Activated CD8-positive, alpha-beta memory T cell treated with anti-CD3 and anti-CD28 coated beads for 36 hours (primary cell): ENCODE data around the gene PLPP4. TPM values are rescaled to one million over a fixed set of nuclear protein-coding genes. Genes with fewer than 3 reads are reported as not detected.

Experiments
- CTCF ChIA-PET: fragments of 350-600 bp; sonication (Branson Sonifier 250); formaldehyde crosslinking; loops from one replicate; lab custom pipeline; 2021; ENCODE audit warnings: antibody characterized with exemption; lab: Charles Lee
- POLR2A ChIA-PET: fragments of 350-600 bp; sonication (Branson Sonifier 250); formaldehyde crosslinking; loops from one replicate; lab custom pipeline; 2021; ENCODE audit warnings: antibody characterized with exemption; lab: Charles Lee
- total RNA-seq, 2 experiments: library from RNA; stranded (reverse); gene quantifications; one replicate each; pipeline ENCODE4 v1.2.3, GENCODE V29; 2021

PLPP4 gene
- total RNA-seq, 2 experiments from 2014 or later = not detected

DNA sequence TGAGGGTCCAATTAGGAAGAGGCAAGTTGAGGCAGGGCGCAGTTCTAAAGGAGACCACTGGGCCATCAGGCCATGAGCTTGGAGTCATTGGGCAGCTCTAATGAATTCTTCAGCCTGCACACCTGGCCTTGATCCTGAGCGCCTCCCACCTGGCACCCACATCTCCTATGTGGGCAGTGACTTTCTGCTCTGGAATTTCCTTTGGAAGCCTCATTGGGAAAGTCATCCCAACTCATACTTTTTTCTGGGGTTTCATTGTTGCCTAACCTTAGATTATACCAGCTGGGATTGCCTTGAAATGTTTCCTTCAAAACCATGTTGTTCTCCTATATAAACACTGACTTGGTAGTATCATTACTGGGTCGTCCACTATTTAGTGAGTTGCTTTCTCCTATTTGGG, 54.1 kb downstream of the PLPP4 start:
- POLR2A ChIA-PET = no interaction called here
- CTCF ChIA-PET = no interaction called here

DNA sequence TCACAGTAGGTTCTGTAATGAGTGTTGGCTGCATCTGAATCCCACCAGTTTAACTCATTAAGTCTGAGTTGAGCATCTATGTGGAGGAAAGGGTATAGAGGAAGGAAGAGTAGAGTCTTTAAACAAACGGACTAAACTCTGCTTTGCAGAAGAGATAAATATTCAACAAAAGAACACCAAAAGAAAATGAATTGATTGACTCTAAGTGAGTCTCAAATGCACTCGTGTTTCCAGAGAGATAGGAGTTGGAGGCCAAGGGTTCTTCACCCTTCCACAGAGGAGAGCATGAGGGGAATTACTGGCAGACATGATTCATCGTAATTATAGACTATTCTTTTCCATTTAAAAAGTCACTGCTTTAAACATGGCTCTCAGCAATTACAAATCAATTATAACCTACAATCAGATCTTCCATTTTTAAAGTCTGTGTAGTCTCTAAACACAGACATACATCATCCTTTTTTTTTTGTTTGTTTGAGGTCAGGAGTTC, 56.3 kb downstream of the PLPP4 start:
- CTCF ChIA-PET = no interaction called here
- POLR2A ChIA-PET = no interaction called here

DNA sequence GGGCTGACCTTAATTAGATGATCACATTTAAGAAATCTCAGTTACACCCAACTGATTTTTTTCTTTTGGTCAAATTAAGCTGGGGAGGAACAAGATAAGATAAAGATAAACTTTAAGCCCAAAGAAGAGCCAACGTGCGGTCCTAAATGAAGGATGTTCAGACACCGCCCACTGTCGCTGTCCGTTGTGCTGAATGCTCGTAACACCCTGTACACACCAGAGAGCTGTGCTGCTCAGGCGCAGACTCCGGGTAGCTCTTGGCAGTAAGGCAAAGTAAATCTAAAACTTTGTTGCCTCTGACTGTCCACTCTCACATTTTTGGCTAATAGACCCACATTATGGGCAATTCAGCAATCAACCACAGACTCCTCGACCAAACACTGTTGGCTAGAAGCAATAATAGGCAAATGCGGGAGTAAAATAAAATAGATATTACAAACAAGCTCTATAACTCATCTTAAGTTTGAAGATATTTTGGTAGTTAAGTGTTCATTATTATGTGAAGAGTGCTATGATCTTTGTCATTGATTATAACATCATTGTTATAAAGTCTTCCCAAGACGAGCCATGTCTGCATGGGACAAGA, 57.1 kb downstream of the PLPP4 start:
- ChIA-PET CTCF (no interaction called here), POLR2A (no interaction called here)

DNA sequence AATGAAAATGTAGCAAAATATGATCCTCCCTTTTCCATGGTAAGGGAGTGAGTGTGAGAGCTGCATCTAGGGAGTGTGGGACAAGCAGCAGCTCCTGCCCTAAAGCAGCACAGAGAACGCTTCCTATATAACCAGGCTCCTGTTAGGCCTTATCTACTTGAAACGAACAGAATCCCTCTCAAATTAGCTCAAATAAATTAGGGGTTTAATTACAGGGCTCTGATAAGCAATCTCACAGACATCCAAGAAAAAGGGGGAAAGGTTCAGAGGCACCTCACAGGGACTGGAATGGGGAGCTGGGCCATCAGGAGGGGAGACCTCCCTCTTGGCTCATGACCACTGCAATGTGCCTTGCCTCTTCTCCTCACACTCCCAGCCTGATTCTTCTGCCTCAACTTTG, 57.9 kb downstream of the PLPP4 start:
- ChIA-PET POLR2A (no interaction called here), CTCF (no interaction called here)

DNA sequence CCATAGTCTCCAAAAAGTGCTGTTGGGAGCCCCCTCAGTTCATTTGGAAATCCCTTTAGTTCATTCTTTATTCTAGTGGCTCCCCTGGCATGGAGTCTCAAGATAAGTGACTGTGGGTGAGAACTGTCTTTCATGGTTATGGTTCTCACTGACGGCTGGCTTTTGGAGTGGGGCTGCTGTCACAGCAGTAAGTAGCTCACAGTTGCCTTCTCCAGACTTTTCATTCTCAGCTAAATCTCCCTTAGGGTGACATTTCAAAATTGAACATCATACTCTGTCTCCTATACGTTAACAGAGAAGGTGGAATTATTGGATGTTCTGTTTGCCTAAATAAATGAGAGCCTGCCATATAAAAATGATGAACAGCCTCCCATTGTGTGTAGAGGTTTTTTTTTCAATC, 58.7 kb downstream of the PLPP4 start:
- ChIA-PET POLR2A (no interaction called here), CTCF (no interaction called here)

DNA sequence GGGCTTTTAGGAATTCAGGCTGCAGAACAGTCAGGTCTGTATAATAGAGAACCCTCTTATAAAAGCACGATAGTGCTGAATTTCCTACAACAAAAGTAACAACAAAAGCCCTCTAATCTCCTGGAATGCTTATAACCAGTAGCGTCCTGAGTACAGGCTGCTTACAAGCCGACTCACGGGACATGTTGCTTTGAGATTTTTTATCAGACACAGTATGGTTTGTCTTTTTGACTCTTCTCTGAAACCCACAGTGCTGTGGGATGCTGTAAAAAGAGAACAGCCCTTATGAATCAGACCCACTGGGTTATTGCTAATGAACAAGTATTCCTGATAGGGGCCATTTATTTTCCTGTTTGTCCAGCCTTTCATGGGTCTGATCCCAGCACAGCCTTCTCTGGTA, 59.4 kb downstream of the PLPP4 start:
- ChIA-PET CTCF (no interaction called here), POLR2A (no interaction called here)

DNA sequence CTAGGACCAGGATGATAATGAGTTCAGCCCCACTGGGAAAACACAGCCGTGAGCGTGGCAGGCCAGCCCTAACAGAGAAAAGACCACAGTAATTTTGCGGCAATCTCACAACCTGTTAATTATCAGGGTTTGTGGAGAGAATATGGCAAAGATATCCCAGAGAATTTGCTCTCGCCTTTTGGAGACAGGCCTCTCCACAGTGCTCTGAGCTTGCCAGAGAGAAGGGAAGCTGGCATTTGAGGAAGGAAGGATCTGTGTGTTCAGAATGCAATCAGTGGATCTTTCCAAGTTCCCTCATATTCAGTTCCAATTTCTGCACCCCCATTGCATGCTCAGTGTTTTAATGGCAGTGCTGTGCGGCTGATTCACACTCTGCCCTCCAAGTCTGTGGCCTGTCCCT, 60.2 kb downstream of the PLPP4 start:
- ChIA-PET POLR2A (no interaction called here), CTCF (no interaction called here)

DNA sequence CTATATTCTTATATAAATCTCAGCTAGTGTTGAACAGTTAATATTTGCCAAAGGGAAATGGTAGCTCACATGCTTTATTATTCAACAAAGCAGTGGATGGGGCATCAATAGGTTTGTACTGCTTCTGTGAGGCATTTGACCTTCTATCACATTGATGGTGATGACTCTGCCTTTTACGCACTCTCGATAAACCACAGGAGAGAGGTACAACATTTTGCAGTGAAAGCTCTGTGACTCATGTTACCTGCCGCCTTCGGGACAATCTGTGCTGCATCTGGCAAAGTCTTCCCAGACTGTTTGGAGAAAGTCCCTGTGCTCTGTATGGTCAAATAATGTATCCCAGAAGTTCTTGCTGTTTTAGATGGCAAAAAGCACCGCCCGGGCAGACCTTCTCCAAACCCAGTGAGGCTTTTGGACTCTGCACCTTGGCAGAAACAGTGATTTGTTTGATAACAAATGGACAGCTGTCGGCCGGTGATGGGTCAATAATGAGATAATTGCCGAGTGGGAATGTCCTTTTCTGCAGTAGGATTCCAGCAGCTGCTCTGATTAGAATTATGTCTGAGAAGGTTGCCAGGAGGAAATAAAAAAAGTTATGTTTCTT, 61.0 kb downstream of the PLPP4 start:
- CTCF ChIA-PET = no interaction called here
- POLR2A ChIA-PET = no interaction called here

DNA sequence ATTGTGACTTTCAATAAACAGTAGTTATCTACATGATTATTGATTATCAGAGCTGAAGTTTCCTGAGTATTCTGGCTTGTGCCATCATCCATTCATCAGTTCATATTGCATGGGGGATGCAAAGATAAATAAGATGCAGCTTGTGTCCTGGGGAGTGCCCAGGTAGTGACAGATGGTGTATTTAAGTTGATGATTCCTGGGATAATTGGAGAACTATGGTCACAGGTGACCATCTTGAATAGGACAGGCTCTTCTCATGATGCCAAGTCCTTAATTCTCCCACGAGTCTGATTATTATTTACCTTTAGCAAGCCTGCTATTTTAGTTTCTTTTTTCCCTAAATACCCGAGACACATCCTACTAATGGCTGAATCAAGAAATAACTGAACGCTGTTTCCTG, 64.9 kb downstream of the PLPP4 start:
- ChIA-PET CTCF (no interaction called here), POLR2A (no interaction called here)

DNA sequence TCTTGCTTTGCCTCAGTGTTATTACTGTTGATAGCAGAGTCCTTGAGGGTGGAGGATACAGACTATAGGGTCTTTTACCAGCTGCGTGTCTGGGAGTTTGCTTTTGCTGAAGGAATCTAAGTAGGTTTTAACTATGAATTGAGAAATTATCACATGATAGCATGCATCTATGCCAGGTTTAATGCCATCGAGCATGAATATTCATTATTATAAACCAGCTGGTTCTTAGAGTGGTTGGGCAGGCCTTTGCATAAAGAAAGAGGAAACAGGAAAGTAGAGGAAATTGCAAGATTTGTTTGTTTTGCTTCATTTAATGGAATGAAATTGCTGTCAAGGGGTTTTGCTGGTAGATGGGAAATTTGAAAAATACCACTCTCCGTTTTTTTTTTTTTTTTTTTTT, 70.7 kb downstream of the PLPP4 start:
- ChIA-PET POLR2A (no interaction called here), CTCF (no interaction called here)

DNA sequence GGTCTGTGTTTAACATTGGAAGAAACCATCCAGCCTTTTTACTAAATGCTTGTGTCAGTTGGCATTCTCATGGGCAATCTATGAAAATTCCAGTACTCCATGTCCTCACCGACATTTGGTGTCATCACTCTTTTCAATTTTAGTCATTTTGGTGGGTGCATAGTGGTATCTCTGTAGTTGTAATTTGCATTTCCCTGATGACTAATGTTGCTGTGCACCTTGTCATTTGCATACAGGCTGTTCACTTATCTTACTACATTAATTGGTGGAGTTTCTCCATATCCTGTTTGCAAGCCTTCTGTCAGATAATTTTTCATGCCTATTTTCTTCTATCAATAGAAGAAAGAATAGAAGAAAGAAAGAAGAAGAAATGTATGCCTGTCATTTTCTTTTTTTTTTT, 73.7 kb downstream of the PLPP4 start:
- ChIA-PET POLR2A (no interaction called here), CTCF (no interaction called here)

DNA sequence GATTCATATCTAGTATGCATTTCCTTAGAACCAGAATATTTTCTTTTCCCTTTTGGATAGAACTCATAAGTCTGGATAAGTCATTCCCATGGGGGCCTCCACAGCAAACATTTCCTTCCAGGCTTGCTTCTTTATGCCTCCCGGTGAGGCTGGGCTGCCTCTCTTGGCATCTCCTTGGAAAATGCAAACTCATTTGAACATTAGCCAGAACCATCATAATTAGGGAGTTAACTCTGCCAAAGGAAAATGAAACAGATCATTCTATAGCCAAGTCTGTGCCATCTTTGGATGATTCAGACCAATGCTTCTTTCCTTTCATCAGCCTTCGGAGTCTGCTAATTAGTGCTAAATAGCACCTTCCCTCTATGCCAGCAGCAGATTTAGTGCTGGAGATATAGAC, 81.1 kb downstream of the PLPP4 start:
- CTCF ChIA-PET = no interaction called here
- POLR2A ChIA-PET = no interaction called here

DNA sequence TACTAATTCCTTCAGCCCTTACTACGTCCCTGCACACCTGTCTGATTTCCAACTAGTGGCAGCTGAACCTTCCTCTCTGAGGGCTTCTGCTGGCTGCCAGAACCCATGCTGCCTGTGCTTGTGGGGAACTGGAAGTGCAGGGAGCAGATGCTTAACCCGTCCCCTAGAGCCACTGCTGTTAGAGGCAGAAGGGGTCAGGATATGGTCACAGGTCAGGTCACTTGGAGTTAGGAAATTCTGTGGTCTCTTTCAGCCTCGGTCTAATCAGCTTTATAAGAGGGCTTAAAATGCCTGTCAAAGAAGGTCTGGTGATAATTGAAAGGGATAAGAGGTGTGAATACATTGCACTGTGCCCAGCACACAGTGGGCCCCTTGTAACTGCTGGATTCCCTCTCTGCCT, 82.0 kb downstream of the PLPP4 start:
- POLR2A ChIA-PET = no interaction called here
- CTCF ChIA-PET = no interaction called here

DNA sequence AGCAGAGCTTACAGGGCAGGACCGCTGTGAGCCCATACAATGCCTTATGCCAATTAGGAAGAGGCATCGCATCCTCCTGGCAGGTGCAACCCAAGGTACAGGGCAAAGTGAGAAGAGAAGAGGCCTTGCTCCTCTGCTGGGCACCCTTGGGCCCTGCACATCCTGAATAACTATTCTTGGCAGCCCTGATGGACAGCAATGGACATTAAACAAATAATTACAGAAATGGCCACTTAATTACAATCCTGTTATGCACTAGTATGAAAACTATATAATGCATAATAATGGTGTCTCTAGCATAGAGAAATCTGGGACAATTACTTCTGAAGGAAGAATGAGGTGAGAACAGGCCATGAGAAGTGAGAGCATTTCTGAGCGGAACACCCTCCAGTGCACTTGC, 83.5 kb downstream of the PLPP4 start:
- ChIA-PET POLR2A (no interaction called here), CTCF (no interaction called here)

DNA sequence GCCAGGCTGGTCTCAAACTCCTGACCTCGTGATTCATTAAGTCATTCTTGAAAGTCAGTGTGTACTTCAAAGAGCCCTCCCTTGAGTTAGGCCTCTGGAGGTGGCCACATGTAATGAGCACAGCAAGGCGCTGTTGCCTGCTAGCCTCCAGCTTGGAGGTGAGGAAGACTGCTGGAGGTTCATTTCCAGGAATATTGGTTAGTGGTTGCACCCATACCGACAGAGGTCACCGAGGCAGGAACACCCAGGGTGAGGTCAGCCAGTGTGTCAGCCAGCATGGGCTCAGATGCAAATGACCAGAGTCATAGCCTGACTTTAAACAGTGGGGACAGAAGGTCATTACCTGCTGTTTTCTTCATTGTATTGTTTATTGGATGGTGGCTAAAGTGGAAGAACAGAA, 85.0 kb downstream of the PLPP4 start:
- CTCF ChIA-PET = no interaction called here
- POLR2A ChIA-PET = no interaction called here

DNA sequence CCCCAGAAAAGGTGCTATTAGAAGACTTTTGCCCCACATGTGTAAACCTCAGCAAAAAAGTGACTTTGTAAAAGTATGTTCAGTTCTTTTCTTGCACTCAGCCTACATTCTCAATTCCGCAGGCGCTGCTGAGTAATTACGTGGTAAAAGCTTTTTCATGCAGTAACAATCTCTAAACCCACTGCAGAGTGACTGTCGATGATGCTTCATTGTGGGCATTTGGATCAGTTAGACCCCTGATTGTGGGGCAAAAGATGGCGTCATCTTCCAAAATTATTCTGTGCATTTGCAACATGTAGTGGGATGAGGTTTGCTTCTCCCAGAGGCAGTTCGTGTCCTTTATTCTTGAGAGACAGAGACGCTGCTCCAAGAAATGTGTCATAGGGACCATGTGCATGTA, 85.6 kb downstream of the PLPP4 start:
- ChIA-PET POLR2A (no interaction called here), CTCF (no interaction called here)

DNA sequence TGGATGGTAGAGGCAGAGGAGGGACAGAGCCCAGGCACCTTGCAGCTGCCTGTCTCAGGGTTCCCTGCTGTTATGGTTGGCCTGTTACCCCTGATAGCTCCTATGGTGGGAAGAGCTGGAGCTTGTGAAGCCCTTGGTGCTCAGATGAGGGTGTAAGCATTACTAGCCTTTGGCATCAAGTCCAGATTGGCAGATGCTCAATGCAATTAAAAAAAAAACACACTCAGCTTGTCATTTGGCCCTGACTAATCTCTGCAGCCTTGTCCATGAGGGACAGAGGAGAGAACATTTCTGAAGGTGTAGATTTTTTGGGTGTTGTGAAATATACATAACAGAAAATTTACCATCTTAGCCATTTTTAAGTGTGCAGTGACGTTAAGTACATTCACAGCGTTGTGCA, 86.3 kb downstream of the PLPP4 start:
- POLR2A ChIA-PET = no interaction called here
- CTCF ChIA-PET = no interaction called here

DNA sequence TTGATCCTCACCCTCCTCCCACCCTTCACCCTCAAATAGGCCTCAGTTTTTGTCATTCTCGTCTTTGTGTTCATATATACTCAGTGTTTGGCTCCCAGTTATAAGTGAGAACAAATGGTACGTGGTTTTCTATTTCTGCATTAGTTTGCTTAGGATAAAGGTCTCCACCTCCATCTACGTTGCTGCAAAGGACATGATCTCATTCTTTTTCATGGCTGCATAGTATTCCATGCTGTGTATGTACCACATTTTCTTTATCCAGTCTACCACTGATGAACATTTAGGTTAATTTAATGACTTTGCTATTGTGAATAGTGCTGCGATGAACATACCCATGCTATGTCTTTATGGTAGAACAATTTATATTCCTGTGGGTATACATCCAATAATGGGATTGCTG, 91.2 kb downstream of the PLPP4 start:
- ChIA-PET POLR2A (no interaction called here), CTCF (no interaction called here)

DNA sequence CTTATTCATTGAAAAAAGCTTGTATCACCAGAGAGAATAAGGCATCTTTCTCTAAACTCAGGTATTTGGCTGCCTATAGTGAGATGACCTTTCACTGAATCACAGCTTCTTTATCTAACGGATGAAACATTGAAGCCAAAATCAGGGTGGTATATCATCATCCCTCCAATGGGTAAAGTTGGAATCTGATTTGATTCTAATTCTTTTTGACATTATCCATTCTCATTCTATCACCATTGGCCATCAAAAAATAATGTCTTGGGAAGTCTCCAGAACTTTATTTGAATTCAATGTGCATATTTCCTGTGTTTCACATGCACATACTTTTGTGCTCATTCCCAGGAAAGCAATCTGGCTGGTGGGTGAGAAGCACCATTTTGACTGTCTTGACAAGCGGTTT, 95.2 kb downstream of the PLPP4 start:
- POLR2A ChIA-PET = no interaction called here
- CTCF ChIA-PET = no interaction called here

DNA sequence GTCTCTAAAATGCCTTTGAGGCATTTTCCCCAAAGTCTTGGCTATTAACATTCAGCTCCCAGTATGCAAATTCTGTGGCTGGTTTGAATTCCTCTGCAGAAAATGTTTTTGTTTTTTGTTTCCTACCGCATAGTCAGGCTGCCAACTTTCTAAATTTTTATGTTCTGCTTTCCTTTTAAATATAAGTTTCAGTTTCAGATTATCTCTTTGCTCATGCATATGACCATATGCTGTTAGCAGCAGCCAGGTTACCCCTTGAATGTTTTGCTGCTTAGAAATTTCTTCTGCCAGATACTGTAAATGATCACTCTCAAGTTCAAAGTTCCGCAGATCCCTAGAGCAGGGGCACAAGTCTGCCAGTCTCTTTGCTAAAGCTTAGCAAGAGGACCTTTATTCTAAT, 96.9 kb downstream of the PLPP4 start:
- CTCF ChIA-PET = no interaction called here
- POLR2A ChIA-PET = no interaction called here

DNA sequence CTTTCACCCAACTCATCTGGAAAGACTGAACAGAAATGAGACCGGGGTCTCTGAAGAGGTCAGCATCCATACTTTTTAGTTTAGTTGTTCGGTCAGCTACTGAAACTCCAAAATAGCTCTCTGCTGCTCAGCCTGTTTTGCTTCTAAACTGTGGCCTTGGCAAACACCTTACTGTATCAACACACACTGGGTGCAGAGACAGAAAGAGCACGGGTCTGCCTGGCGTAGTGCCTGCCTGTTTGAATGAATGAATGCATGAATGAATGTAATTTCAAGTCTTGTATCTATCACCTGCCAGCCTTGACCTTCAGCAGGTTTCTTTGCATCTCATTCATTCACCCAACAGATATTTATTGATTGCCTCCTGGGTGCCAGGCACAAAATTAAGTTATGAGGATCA, 98.4 kb downstream of the PLPP4 start:
- ChIA-PET POLR2A (no interaction called here), CTCF (no interaction called here)
